SH-SY5Y (cell line): ENCODE results near the gene YWHAE.

Experiments
- GATA2 ChIP-seq: IDR thresholded peaks from 2 replicates; pipeline ENCODE4 v1.6.1; 2011; ENCODE audit warnings: mild to moderate bottlenecking, low read depth, low read length
- GATA3 ChIP-seq: IDR thresholded peaks from 2 replicates; pipeline ENCODE4 v1.6.1; 2011; ENCODE audit warnings: low read depth, mild to moderate bottlenecking, low read length, moderate library complexity

DNA sequence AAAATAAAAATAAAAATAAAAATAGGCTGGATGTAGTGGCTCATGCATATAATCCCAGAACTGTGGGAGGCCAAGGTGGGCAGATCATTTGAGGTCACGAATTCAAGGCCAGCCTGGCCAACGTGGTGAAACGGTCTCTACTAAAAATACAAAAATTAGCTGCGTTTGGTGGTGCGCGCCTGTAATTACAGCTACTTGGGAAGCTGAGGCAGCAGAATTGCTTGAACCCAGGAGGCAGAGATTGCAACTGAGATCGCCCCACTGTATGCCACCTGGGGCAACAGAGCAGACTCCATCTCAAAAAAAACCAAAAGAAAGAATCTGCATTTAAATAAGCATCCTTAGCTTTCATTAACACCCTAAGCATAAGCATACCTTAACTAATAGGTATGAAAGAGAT lies 33.8 kb downstream of the YWHAE start:
- TF ChIP-seq GATA3: no peak
- no peak for TF ChIP-seq GATA2
